Activated naive CD8-positive, alpha-beta T cell treated with anti-CD3 and anti-CD28 coated beads, Interleukin-2, amount 10 ng/mL, durations not matched to agents 7 days and 5 days (primary cell): ENCODE measurements around the gene RAB35. TPM values are rescaled to one million over a fixed set of nuclear protein-coding genes. Genes with fewer than 3 reads are reported as not detected.

Experiments used
- ATAC-seq: fragments of 150-1000 bp; cut with Tn5 transposase; one replicate; pipeline ENCODE4 v1.10.0; 2021; ENCODE audit warnings: low read depth, moderate library complexity
- POLR2A ChIA-PET: fragments of 350-600 bp; sonication (Branson Sonifier 250); formaldehyde crosslinking; loops from one replicate; lab custom pipeline; 2021; ENCODE audit warnings: antibody characterized with exemption; lab: Charles Lee
- DNase-seq: peaks from one replicate; pipeline ENCODE4 v3.0.0; 2021
- H3K27ac Mint-ChIP-seq: one replicate; pipeline ENCODE4 v1.8.0; 2022; ENCODE audit warnings: mild to moderate bottlenecking, mixed read lengths
- H3K27me3 Mint-ChIP-seq: one replicate; pipeline ENCODE4 v1.8.0; 2022; ENCODE audit warnings: mild to moderate bottlenecking, moderate library complexity, mixed read lengths
- H3K36me3 Mint-ChIP-seq: one replicate; pipeline ENCODE4 v1.8.0; 2021; ENCODE audit warnings: mild to moderate bottlenecking, mixed read lengths
- H3K4me1 Mint-ChIP-seq: one replicate; pipeline ENCODE4 v1.8.0; 2021; ENCODE audit warnings: mixed read lengths
- H3K4me3 Mint-ChIP-seq: one replicate; pipeline ENCODE4 v1.8.0; 2022; ENCODE audit warnings: mild to moderate bottlenecking, moderate library complexity, mixed read lengths
- H3K9me3 Mint-ChIP-seq: one replicate; pipeline ENCODE4 v1.8.0; 2021; ENCODE audit warnings: mixed read lengths
- total RNA-seq, 2 experiments: library from RNA; stranded (reverse); gene quantifications; one replicate each; pipeline ENCODE4 v1.2.3, GENCODE V29; 2021

Gene RAB35
- total RNA-seq, 2 experiments from 2014 or later, result 57.1 to 60.2 TPM

GRCh38 chr12:120110550-120111501, 5.7 kb downstream of the RAB35 start:
- ATAC-seq, result peak; percentile 90
- Mint-ChIP-seq H3K36me3 (peaks cover 39% of the 10 kb centered on the region), H3K4me3 (peak overlapping the region; percentile 81), H3K4me1 (peaks cover 50% of the 10 kb centered on the region), H3K27me3 (no peaks in the 10 kb centered on the region), H3K27ac (peak overlapping the region; percentile 74), H3K9me3 (no peaks in the 10 kb centered on the region)
- POLR2A ChIA-PET, result interaction anchor here (0.5 to 2.0 kb wide), 10 partner anchors 9 to 1979 kb away, joined by 3 to 26 read pairs (median 4); partner anchors contain the start of genes BICDL1, RNU4-1 and RPLP0
- peak; percentile 68 for DNase-seq

GRCh38 chr12:120109570-120110267, 6.8 kb downstream of the RAB35 start:
- H3K27ac Mint-ChIP-seq, result no peak overlapping the region

GRCh38 chr12:120106151-120106550, 10.4 kb downstream of the RAB35 start:
- Mint-ChIP-seq H3K9me3 (no peaks in the 10 kb centered on the region), H3K27me3 (no peaks in the 10 kb centered on the region), H3K4me1 (peaks cover 29% of the 10 kb centered on the region), H3K36me3 (peaks cover 14% of the 10 kb centered on the region), H3K27ac (no peak overlapping the region), H3K4me3 (no peak overlapping the region)
- POLR2A ChIA-PET, result interaction anchor here (0.7 kb wide), 2 partner anchors 33 to 59 kb away, joined by 3 to 4 read pairs; no protein-coding TSS in a partner anchor
- ATAC-seq (no peak), DNase-seq (no peak)

More at GRCh38 chr12:120109570-120110267, 6.8 kb downstream of the RAB35 start:
- no peaks in the 10 kb centered on the region for H3K9me3 Mint-ChIP-seq
- POLR2A ChIA-PET, result interaction anchor here (1.1 to 1.7 kb wide), 7 partner anchors 10 to 183 kb away, joined by 4 to 13 read pairs (median 5); partner anchors contain the start of genes BICDL1, RNU4-1 and RPLP0
- no peak overlapping the region for H3K4me3 Mint-ChIP-seq
- DNase-seq (no peak), ATAC-seq (no peak)
- H3K27me3 Mint-ChIP-seq, result no peaks in the 10 kb centered on the region
- peaks cover 40% of the 10 kb centered on the region for H3K4me1 Mint-ChIP-seq
- peaks cover 32% of the 10 kb centered on the region for H3K36me3 Mint-ChIP-seq

GRCh38 chr12:120103371-120103770, 13.2 kb downstream of the RAB35 start:
- Mint-ChIP-seq H3K4me3 (no peak overlapping the region), H3K27me3 (no peaks in the 10 kb centered on the region), H3K9me3 (no peaks in the 10 kb centered on the region), H3K36me3 (peaks cover 9% of the 10 kb centered on the region), H3K27ac (no peak overlapping the region), H3K4me1 (peaks cover 10% of the 10 kb centered on the region)
- POLR2A ChIA-PET, result interaction anchor here (2.2 kb wide), 1 partner anchor 13 kb away, joined by 13 read pairs; the partner anchor contains the start of gene RAB35
- ATAC-seq (no peak), DNase-seq (no peak)

GRCh38 chr12:120103044-120103338, 13.6 kb downstream of the RAB35 start:
- Mint-ChIP-seq H3K27me3 (no peaks in the 10 kb centered on the region), H3K36me3 (peaks cover 10% of the 10 kb centered on the region), H3K4me3 (no peak overlapping the region), H3K4me1 (peaks cover 7% of the 10 kb centered on the region), H3K27ac (no peak overlapping the region), H3K9me3 (no peaks in the 10 kb centered on the region)
- POLR2A ChIA-PET, result interaction anchor here (2.2 kb wide), 1 partner anchor 13 kb away, joined by 13 read pairs; the partner anchor contains the start of gene RAB35
- ATAC-seq, result no peak
- DNase-seq, result no peak

GRCh38 chr12:120102189-120103043, 14.1 kb downstream of the RAB35 start:
- peaks cover 11% of the 10 kb centered on the region for H3K36me3 Mint-ChIP-seq
- POLR2A ChIA-PET, result interaction anchor here (1.3 to 2.2 kb wide), 3 partner anchors 12 to 99 kb away, joined by 3 to 13 read pairs (median 3); partner anchors contain the start of genes RAB35 and RPLP0

GRCh38 chr12:120101617-120102016, 14.9 kb downstream of the RAB35 start:
- H3K27me3 Mint-ChIP-seq, result no peaks in the 10 kb centered on the region
- ATAC-seq (no peak), DNase-seq (no peak)
- H3K27ac Mint-ChIP-seq, result peak overlapping the region; percentile 32
- H3K36me3 Mint-ChIP-seq, result peaks cover 11% of the 10 kb centered on the region
- peaks cover 6% of the 10 kb centered on the region for H3K4me1 Mint-ChIP-seq
- H3K4me3 Mint-ChIP-seq, result no peak overlapping the region
- no peaks in the 10 kb centered on the region for H3K9me3 Mint-ChIP-seq
- POLR2A ChIA-PET, result interaction anchor here (1.3 to 2.2 kb wide), 3 partner anchors 13 to 100 kb away, joined by 3 to 13 read pairs (median 3); partner anchors contain the start of genes RAB35 and RPLP0

More at GRCh38 chr12:120102189-120103043, 14.1 kb downstream of the RAB35 start:
- no peak overlapping the region for H3K4me3 Mint-ChIP-seq
- H3K27me3 Mint-ChIP-seq, result no peaks in the 10 kb centered on the region
- no peaks in the 10 kb centered on the region for H3K9me3 Mint-ChIP-seq
- no peak overlapping the region for H3K27ac Mint-ChIP-seq
- peaks cover 6% of the 10 kb centered on the region for H3K4me1 Mint-ChIP-seq
- no peak for ATAC-seq
- no peak for DNase-seq

- Mint-ChIP-seq H3K27me3 (no peaks in the 10 kb centered on the region), H3K27ac (peak overlapping the region; percentile 32), H3K4me1 (peaks cover 6% of the 10 kb centered on the region), H3K9me3 (no peaks in the 10 kb centered on the region), H3K4me3 (no peak overlapping the region), H3K36me3 (peaks cover 10% of the 10 kb centered on the region)
- DNase-seq, result no peak
- no peak for ATAC-seq
- POLR2A ChIA-PET, result interaction anchor here (1.3 to 1.4 kb wide), 2 partner anchors 13 to 100 kb away, joined by 3 read pairs; partner anchors contain the start of gene RPLP0
Observed at GRCh38 chr12:120101182-120101581, 15.4 kb downstream of the RAB35 start.

- Mint-ChIP-seq H3K27ac (no peak overlapping the region), H3K36me3 (peaks cover 7% of the 10 kb centered on the region), H3K27me3 (no peaks in the 10 kb centered on the region), H3K9me3 (no peaks in the 10 kb centered on the region), H3K4me1 (peaks cover 6% of the 10 kb centered on the region), H3K4me3 (no peak overlapping the region)
- POLR2A ChIA-PET, result interaction anchor here (1.4 kb wide), 1 partner anchor 101 kb away, joined by 3 read pairs; the partner anchor contains the start of gene RPLP0
- DNase-seq (no peak), ATAC-seq (no peak)
Observed at GRCh38 chr12:120100630-120101029, 15.9 kb downstream of the RAB35 start.

- Mint-ChIP-seq H3K36me3 (peaks cover 7% of the 10 kb centered on the region), H3K9me3 (no peaks in the 10 kb centered on the region)
- POLR2A ChIA-PET, result no interaction called here
Observed at GRCh38 chr12:120099738-120100137, 16.8 kb downstream of the RAB35 start.

GRCh38 chr12:120098756-120099470, 17.6 kb downstream of the RAB35 start:
- H3K4me3 Mint-ChIP-seq, result no peak overlapping the region
- no peaks in the 10 kb centered on the region for H3K27me3 Mint-ChIP-seq
- ATAC-seq (no peak), DNase-seq (no peak)
- H3K36me3 Mint-ChIP-seq, result peaks cover 6% of the 10 kb centered on the region
- H3K9me3 Mint-ChIP-seq, result no peaks in the 10 kb centered on the region
- H3K27ac Mint-ChIP-seq, result no peak overlapping the region
- peaks cover 8% of the 10 kb centered on the region for H3K4me1 Mint-ChIP-seq
- POLR2A ChIA-PET, result no interaction called here

More at GRCh38 chr12:120099738-120100137, 16.8 kb downstream of the RAB35 start:
- Mint-ChIP-seq H3K4me3 (no peak overlapping the region), H3K27ac (no peak overlapping the region), H3K27me3 (no peaks in the 10 kb centered on the region), H3K4me1 (peaks cover 6% of the 10 kb centered on the region)
- DNase-seq (no peak), ATAC-seq (no peak)
